Measurements from ENCODE around the gene WNT11.

The WNT11 gene

GRCh38 chr11:76207642-76208401 lies 1.5 kb upstream of the WNT11 start (continued):
- TF ChIP-seq CSRNP3 (CRISPR knock-in tag; IDR thresholded peaks at IDR 0.05): no peak
- TF ChIP-seq ARNTL (CRISPR knock-in tag; IDR thresholded peaks at IDR 0.05; ENCODE audit: borderline replicate concordance, low read depth): no peak

GRCh38 chr11:76206077-76206326 lies 300 bp downstream of the WNT11 start:
- no peak for ATAC-seq
- TF ChIP-seq ZFP3 (CRISPR knock-in tag; IDR thresholded peaks at IDR 0.05): no peak
- TF ChIP-seq ZFP30 (CRISPR knock-in tag; IDR thresholded peaks at IDR 0.05): no peak
- no peak for TF ChIP-seq ZC3H10 (CRISPR knock-in tag; IDR thresholded peaks at IDR 0.05)
- no peak for TF ChIP-seq CSRNP3 (CRISPR knock-in tag; IDR thresholded peaks at IDR 0.05)
- no peak for TF ChIP-seq ISL1 (CRISPR knock-in tag; IDR thresholded peaks at IDR 0.05)
- no peak for TF ChIP-seq TSHZ2 (CRISPR knock-in tag; IDR thresholded peaks at IDR 0.05)
- no peak for TF ChIP-seq GLIS3 (CRISPR knock-in tag; IDR thresholded peaks at IDR 0.05)
- TF ChIP-seq ARNTL (CRISPR knock-in tag; IDR thresholded peaks at IDR 0.05; ENCODE audit: borderline replicate concordance, low read depth): no peak
- no peak for TF ChIP-seq PATZ1 (CRISPR knock-in tag; IDR thresholded peaks at IDR 0.05; ENCODE audit: borderline replicate concordance)
- no peak for TF ChIP-seq TCF4 (CRISPR knock-in tag; IDR thresholded peaks at IDR 0.05; ENCODE audit: borderline replicate concordance)
- no peak for TF ChIP-seq CSDC2 (CRISPR knock-in tag; IDR thresholded peaks at IDR 0.05)
- no peak for TF ChIP-seq RARB (CRISPR knock-in tag; IDR thresholded peaks at IDR 0.05)
- no peak for TF ChIP-seq OSR1 (CRISPR knock-in tag; IDR thresholded peaks at IDR 0.05)
- no peak for TF ChIP-seq CREB5 (CRISPR knock-in tag; IDR thresholded peaks at IDR 0.05; ENCODE audit: low read depth)
- TF ChIP-seq ZNF565 (CRISPR knock-in tag; conservative IDR thresholded peaks at IDR 0.05; ENCODE audit: low read depth): no peak

GRCh38 chr11:76205252-76206076 lies 838 bp downstream of the WNT11 start:
- no peak for ATAC-seq

DNA sequence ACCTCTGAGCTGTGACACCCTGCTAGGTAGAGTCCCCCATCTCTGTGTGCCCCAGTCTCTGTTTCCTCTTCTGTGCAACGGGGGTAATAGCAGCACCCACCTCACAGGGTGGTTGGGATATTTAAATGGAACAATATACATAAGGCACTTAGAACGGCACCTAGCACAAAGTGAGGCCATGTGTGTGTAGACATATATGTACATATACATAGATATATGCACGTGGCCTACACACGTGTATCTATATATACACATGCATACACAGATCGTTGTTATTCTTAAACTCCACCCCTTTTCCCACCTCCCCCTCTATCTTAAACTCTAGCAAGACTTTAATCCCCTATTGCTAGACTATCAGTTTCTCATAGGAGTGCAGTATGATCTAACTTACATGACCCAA lies 2.4 kb downstream of the WNT11 start:
- ATAC-seq: no peak
- no peak for TF ChIP-seq ZNF8 (CRISPR knock-in tag; IDR thresholded peaks at IDR 0.05)
- TF ChIP-seq RARB (CRISPR knock-in tag; IDR thresholded peaks at IDR 0.05): no peak
- no peak for TF ChIP-seq PATZ1 (CRISPR knock-in tag; IDR thresholded peaks at IDR 0.05; ENCODE audit: borderline replicate concordance)
- TF ChIP-seq TSHZ2 (CRISPR knock-in tag; IDR thresholded peaks at IDR 0.05): no peak
- TF ChIP-seq OSR1 (CRISPR knock-in tag; IDR thresholded peaks at IDR 0.05): no peak
- no peak for TF ChIP-seq ARNTL (CRISPR knock-in tag; IDR thresholded peaks at IDR 0.05; ENCODE audit: borderline replicate concordance, low read depth)
- no peak for TF ChIP-seq CSDC2 (CRISPR knock-in tag; IDR thresholded peaks at IDR 0.05)
- TF ChIP-seq ZNF565 (CRISPR knock-in tag; conservative IDR thresholded peaks at IDR 0.05; ENCODE audit: low read depth): no peak
- no peak for TF ChIP-seq ISL1 (CRISPR knock-in tag; IDR thresholded peaks at IDR 0.05)
- TF ChIP-seq ZFP30 (CRISPR knock-in tag; IDR thresholded peaks at IDR 0.05): no peak
- no peak for TF ChIP-seq ZFP3 (CRISPR knock-in tag; IDR thresholded peaks at IDR 0.05)

More at GRCh38 chr11:76205252-76206076, 838 bp downstream of the WNT11 start:
- TF ChIP-seq GLIS3 (CRISPR knock-in tag; IDR thresholded peaks at IDR 0.05) (no peak), RARB (CRISPR knock-in tag; IDR thresholded peaks at IDR 0.05) (no peak), ZC3H10 (CRISPR knock-in tag; IDR thresholded peaks at IDR 0.05) (no peak)

Measured in SK-N-SH treated with all-trans-retinoic acid at 6 μM for 48 hours (cell line).